GM13977 (cell line): ENCODE results near the gene SEPTIN10.
"Not testable (repeated sequence)": the region's sequence is repeated elsewhere in the genome, so short reads cannot be mapped to it uniquely, and the experiment has no call there.

Experiments used
- DNase-seq: peaks from one replicate; pipeline ENCODE4 v3.0.0; 2012; ENCODE audit warnings: low spot score
- CTCF ChIP-seq: IDR thresholded peaks from 2 replicates; pipeline ENCODE4 v1.5.1; 2012; ENCODE audit warnings: mild to moderate bottlenecking, control low read depth; ENCODE audit not compliant: insufficient read depth; ENCODE audit errors: extremely low read depth, missing control alignments
- in situ Hi-C: fragments of 300-500 bp; cut with MboI; formaldehyde crosslinking; loops from one replicate; pipeline ENCODE4 v1.12.0; 2022; ENCODE audit warnings: low sequenced_read_pairs, low pct_unique_long_range_greater_than_20kb, mixed read lengths, inconsistent platforms; ENCODE audit not compliant: unreplicated experiment

SEPTIN10 gene

GRCh38 chr2:109538546-109538945 is 75.2 kb downstream of the SEPTIN10 start:
- no peak for DNase-seq
- in situ Hi-C loops = no loop called here
- TF ChIP-seq CTCF = no peak

- in situ Hi-C loops = no loop called here
- no peak for DNase-seq
- no peak for TF ChIP-seq CTCF
Measured at GRCh38 chr2:109537565-109538222, 76.1 kb downstream of the SEPTIN10 start.

GRCh38 chr2:109536556-109536955 is 77.2 kb downstream of the SEPTIN10 start:
- in situ Hi-C loops, DNase-seq: not testable (repeated sequence)

- no peak for DNase-seq
- TF ChIP-seq CTCF = no peak
- in situ Hi-C loops = no loop called here
Measured at GRCh38 chr2:109535217-109535946, 78.4 kb downstream of the SEPTIN10 start.

- no peak for DNase-seq
- in situ Hi-C loops = no loop called here
- TF ChIP-seq CTCF = no peak
Measured at GRCh38 chr2:109533823-109534222, 79.9 kb downstream of the SEPTIN10 start.

- no peak for TF ChIP-seq CTCF
- DNase-seq = no peak
- in situ Hi-C loops = no loop called here
Measured at GRCh38 chr2:109532728-109533076, 81.1 kb downstream of the SEPTIN10 start.

- in situ Hi-C loops = no loop called here
- TF ChIP-seq CTCF = no peak
- DNase-seq = no peak
Measured at GRCh38 chr2:109531896-109532727, 81.7 kb downstream of the SEPTIN10 start.
